Parathyroid adenoma (tissue), 2 donors: Measurements from ENCODE around the gene TMIGD1.

Experiments
- H2AFZ ChIP-seq: fragments of 300-600 bp; sonication (generic); one replicate; pipeline ENCODE4 v1.7.0; 2017; ENCODE audit warnings: antibody characterized with exemption, mild to moderate bottlenecking
- H3K27ac ChIP-seq: fragments of 300-600 bp; sonication (generic); one replicate; pipeline ENCODE4 v1.7.0; 2017
- H3K27me3 ChIP-seq: fragments of 300-600 bp; sonication (generic); one replicate; pipeline ENCODE4 v1.7.0; 2017; ENCODE audit warnings: low read length; ENCODE audit not compliant: control insufficient read depth, insufficient read depth
- H3K36me3 ChIP-seq: fragments of 300-600 bp; sonication (generic); one replicate; pipeline ENCODE4 v1.7.0; 2017; ENCODE audit warnings: low read length; ENCODE audit not compliant: control insufficient read depth, insufficient read depth
- H3K4me1 ChIP-seq: fragments of 300-600 bp; sonication (generic); one replicate; pipeline ENCODE4 v1.7.0; 2017; ENCODE audit warnings: control low read depth
- H3K4me2 ChIP-seq: fragments of 300-600 bp; sonication (generic); one replicate; pipeline ENCODE4 v1.7.0; 2017; ENCODE audit warnings: low read length
- H3K4me3 ChIP-seq: fragments of 300-600 bp; sonication (generic); one replicate; pipeline ENCODE4 v1.7.0; 2017; ENCODE audit warnings: low read depth, low read length
- H3K79me2 ChIP-seq: fragments of 300-600 bp; sonication (generic); one replicate; pipeline ENCODE4 v1.7.0; 2017; ENCODE audit warnings: control low read depth
- H3K9ac ChIP-seq: fragments of 300-600 bp; sonication (generic); one replicate; pipeline ENCODE4 v1.7.0; 2017; ENCODE audit warnings: mild to moderate bottlenecking
- H3K9me3 ChIP-seq: fragments of 300-600 bp; sonication (generic); one replicate; pipeline ENCODE4 v1.7.0; 2017; ENCODE audit warnings: low read length; ENCODE audit not compliant: control insufficient read depth
- TF ChIP-seq, protein P1 (sequence below): fragments of 300-600 bp; sonication (generic); IDR thresholded peaks from one replicate; pipeline ENCODE4 v1.7.0; 2017; ENCODE audit warnings: antibody characterized with exemption, mild to moderate bottlenecking
- donor health status: primary hyperparathyroidism.

Gene TMIGD1

DNA sequence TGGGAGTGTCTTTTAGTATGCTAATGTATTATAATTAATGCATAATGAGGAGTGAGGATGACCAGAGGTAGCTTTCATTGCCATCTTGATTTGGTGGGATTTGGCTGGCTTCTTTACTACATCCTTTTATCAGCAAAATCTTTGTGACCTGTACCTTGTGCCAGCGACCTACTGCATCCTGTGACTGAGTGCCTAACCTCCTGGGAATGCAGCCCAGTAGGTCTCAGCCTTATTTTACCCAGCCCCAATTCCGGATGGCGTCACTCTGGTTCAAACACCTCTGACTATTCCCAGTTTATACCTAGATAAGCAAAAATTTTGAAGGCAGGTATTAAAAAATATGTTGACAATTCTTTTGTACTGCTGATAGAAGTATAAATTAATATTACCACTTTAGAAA, 31.6 kb downstream of the TMIGD1 start:
- no peaks in the 10 kb centered on the region for H3K4me1 ChIP-seq
- no peaks in the 10 kb centered on the region for H3K36me3 ChIP-seq
- no peak overlapping the region for H3K9ac ChIP-seq
- TF ChIP-seq, protein P1, sequence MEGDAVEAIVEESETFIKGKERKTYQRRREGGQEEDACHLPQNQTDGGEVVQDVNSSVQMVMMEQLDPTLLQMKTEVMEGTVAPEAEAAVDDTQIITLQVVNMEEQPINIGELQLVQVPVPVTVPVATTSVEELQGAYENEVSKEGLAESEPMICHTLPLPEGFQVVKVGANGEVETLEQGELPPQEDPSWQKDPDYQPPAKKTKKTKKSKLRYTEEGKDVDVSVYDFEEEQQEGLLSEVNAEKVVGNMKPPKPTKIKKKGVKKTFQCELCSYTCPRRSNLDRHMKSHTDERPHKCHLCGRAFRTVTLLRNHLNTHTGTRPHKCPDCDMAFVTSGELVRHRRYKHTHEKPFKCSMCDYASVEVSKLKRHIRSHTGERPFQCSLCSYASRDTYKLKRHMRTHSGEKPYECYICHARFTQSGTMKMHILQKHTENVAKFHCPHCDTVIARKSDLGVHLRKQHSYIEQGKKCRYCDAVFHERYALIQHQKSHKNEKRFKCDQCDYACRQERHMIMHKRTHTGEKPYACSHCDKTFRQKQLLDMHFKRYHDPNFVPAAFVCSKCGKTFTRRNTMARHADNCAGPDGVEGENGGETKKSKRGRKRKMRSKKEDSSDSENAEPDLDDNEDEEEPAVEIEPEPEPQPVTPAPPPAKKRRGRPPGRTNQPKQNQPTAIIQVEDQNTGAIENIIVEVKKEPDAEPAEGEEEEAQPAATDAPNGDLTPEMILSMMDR = no peak
- no peak overlapping the region for H3K4me2 ChIP-seq
- H3K79me2 ChIP-seq = no peaks in the 10 kb centered on the region
- H3K9me3 ChIP-seq = no peaks in the 10 kb centered on the region
- H3K27me3 ChIP-seq = no peaks in the 10 kb centered on the region
- no peak overlapping the region for H3K4me3 ChIP-seq
- H3K27ac ChIP-seq = no peak overlapping the region
- no peak overlapping the region for H2AFZ ChIP-seq

- no peaks in the 10 kb centered on the region for H3K36me3 ChIP-seq
- H3K4me1 ChIP-seq = no peaks in the 10 kb centered on the region
- TF ChIP-seq, protein P1 = no peak
- H3K27ac ChIP-seq = no peak overlapping the region
- no peak overlapping the region for H3K4me3 ChIP-seq
- H3K27me3 ChIP-seq = no peaks in the 10 kb centered on the region
- H3K79me2 ChIP-seq = no peaks in the 10 kb centered on the region
- H3K4me2 ChIP-seq = no peak overlapping the region
- no peak overlapping the region for H2AFZ ChIP-seq
- no peaks in the 10 kb centered on the region for H3K9me3 ChIP-seq
- no peak overlapping the region for H3K9ac ChIP-seq
Measured at GRCh38 chr17:30300818-30301217, 33.0 kb downstream of the TMIGD1 start.

DNA sequence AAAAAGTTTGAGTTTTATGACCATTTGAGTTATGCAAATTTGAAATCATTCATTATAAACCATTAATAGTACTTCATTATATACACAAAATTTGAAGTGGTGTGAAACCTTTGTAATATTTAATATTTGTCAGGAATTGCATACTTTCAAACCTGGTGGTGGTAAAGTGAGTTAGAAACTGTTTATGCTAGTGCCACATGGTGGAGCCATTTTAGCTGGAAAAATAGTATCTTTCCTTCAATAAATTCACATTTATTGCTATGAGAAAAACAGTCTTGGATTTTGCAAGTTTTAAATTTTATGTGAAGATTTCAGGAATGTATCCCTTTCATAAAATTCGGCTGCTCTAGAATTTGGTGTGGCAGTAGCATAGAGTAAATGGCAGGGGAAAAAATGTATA, 34.9 kb downstream of the TMIGD1 start:
- Histone ChIP-seq H3K9me3 (no peaks in the 10 kb centered on the region), H3K4me1 (no peaks in the 10 kb centered on the region), H2AFZ (no peak overlapping the region), H3K36me3 (no peaks in the 10 kb centered on the region), H3K4me2 (no peak overlapping the region), H3K27ac (no peak overlapping the region), H3K4me3 (no peak overlapping the region), H3K9ac (no peak overlapping the region), H3K27me3 (no peaks in the 10 kb centered on the region), H3K79me2 (no peaks in the 10 kb centered on the region)
- TF ChIP-seq, protein P1 = no peak

GRCh38 chr17:30297715-30298114, 36.1 kb downstream of the TMIGD1 start:
- H3K4me1 ChIP-seq = no peaks in the 10 kb centered on the region
- TF ChIP-seq, protein P1 = no peak
- no peak overlapping the region for H3K27ac ChIP-seq
- H3K9ac ChIP-seq = no peak overlapping the region
- H3K79me2 ChIP-seq = no peaks in the 10 kb centered on the region
- H3K9me3 ChIP-seq = no peaks in the 10 kb centered on the region
- H3K36me3 ChIP-seq = no peaks in the 10 kb centered on the region
- H3K4me2 ChIP-seq = no peak overlapping the region
- H2AFZ ChIP-seq = no peak overlapping the region
- H3K4me3 ChIP-seq = no peak overlapping the region
- H3K27me3 ChIP-seq = no peaks in the 10 kb centered on the region

DNA sequence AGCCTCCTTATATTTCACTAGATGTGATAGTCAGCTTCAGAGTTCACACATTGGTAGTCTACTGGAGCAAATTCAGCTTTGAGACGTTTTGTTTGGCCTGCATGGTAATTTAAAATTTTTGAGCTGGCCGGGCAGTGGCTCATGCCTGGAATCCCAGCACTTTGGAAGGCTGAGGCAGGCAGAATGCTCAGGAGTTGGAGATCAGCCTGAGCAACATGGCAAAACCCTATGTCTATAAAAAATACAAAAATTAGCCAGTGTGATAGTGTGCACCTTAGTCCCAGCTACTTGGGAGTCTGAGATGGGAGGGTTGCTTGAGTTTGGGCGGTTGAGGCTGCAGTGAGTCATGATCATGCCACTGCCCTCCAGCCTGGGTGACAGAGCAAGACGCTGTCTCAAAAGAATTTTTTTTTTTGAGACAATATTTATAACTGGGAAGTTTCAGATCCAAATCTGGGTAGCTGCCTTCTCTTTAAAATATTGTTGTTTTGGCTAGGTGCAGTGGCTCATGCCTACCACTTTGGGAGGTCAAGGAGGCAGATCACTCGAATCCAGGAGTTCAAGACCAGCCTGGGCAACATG, 37.3 kb downstream of the TMIGD1 start:
- H3K9me3 ChIP-seq = no peaks in the 10 kb centered on the region
- H3K4me1 ChIP-seq = no peaks in the 10 kb centered on the region
- H3K4me2 ChIP-seq = no peak overlapping the region
- TF ChIP-seq, protein P1 = no peak
- H3K27ac ChIP-seq = no peak overlapping the region
- H3K36me3 ChIP-seq = no peaks in the 10 kb centered on the region
- H3K79me2 ChIP-seq = no peaks in the 10 kb centered on the region
- H2AFZ ChIP-seq = no peak overlapping the region
- H3K9ac ChIP-seq = no peak overlapping the region
- no peak overlapping the region for H3K4me3 ChIP-seq
- no peaks in the 10 kb centered on the region for H3K27me3 ChIP-seq
